ENCODE data around the gene GPR183.

The GPR183 gene

DNA sequence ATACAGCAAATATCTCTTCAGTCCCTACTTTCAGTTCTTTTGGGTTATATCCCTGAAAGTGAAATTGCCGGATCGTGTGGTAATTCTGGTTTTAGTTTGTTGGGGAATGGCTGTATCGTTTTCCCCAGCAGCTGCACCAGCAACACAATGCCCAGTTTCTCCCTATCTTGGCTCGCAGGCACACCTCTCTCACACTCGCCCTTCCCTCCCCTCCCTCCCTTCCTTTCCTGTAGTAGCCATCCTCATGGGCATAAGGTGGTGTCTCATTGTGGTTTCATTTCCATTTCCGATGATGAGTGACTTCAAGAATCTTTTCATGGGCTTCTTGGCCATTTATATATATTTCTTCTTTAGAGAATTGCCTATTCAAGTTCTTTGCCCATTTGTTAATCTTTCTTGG lies 40.4 kb downstream of the GPR183 start:
- Histone ChIP-seq H3F3A (ENCODE audit: low read depth) (no peaks in the 10 kb centered on the region), H3K4me2 (ENCODE audit: low read depth, low read length, poor library complexity, severe bottlenecking) (no peak overlapping the region), H3K79me2 (ENCODE audit: insufficient read depth, low read length) (peaks cover 53% of the 10 kb centered on the region; the same call in 1 of the 2 replicates), H3K9me2 (replicated peaks; ENCODE audit: low read depth, low read length) (no peaks in the 10 kb centered on the region), H3K9ac (ENCODE audit: low read depth, low read length, poor library complexity, severe bottlenecking) (no peak overlapping the region), H3K4me3 (ENCODE audit: low read length, poor library complexity, severe bottlenecking) (no peak overlapping the region), H3K9me3 (ENCODE audit: insufficient read depth, low read depth, low read length) (no peaks in the 10 kb centered on the region), H3K4me1 (ENCODE audit: insufficient read depth, low read length, poor library complexity, severe bottlenecking) (peaks cover 23% of the 10 kb centered on the region), H2AFZ (ENCODE audit: low read length) (no peak overlapping the region), H4K20me1 (ENCODE audit: insufficient read depth, low read length, poor library complexity, severe bottlenecking) (peaks cover 18% of the 10 kb centered on the region), H3K36me3 (ENCODE audit: insufficient read depth, low read length) (peaks cover 13% of the 10 kb centered on the region; the same call in 1 of the 2 replicates), H3K27me3 (ENCODE audit: insufficient read depth, low read length, poor library complexity, severe bottlenecking) (no peaks in the 10 kb centered on the region)
- TF ChIP-seq CTCF (conservative IDR thresholded peaks at IDR 0.05; ENCODE audit: low read length) (no peak), EZH2phosphoT487 (IDR thresholded peaks at IDR 0.05; ENCODE audit: borderline replicate concordance) (no peak)

GRCh38 chr13:99265821-99266426 lies 41.3 kb downstream of the GPR183 start:
- H3K36me3 ChIP-seq (ENCODE audit: insufficient read depth, low read length), result peaks cover 19% of the 10 kb centered on the region; the same call in 1 of the 2 replicates
- H3F3A ChIP-seq (ENCODE audit: low read depth), result no peaks in the 10 kb centered on the region
- H3K9me3 ChIP-seq (ENCODE audit: insufficient read depth, low read depth, low read length), result no peaks in the 10 kb centered on the region
- no peak overlapping the region for H3K4me2 ChIP-seq (ENCODE audit: low read depth, low read length, poor library complexity, severe bottlenecking)
- H3K4me1 ChIP-seq (ENCODE audit: insufficient read depth, low read length, poor library complexity, severe bottlenecking), result peaks cover 29% of the 10 kb centered on the region
- H3K4me3 ChIP-seq (ENCODE audit: low read length, poor library complexity, severe bottlenecking), result no peak overlapping the region
- H3K9ac ChIP-seq (ENCODE audit: low read depth, low read length, poor library complexity, severe bottlenecking), result no peak overlapping the region
- H3K9me2 ChIP-seq (replicated peaks; ENCODE audit: low read depth, low read length), result no peaks in the 10 kb centered on the region
- H4K20me1 ChIP-seq (ENCODE audit: insufficient read depth, low read length, poor library complexity, severe bottlenecking), result peaks cover 18% of the 10 kb centered on the region
- peaks cover 53% of the 10 kb centered on the region; the same call in 1 of the 2 replicates for H3K79me2 ChIP-seq (ENCODE audit: insufficient read depth, low read length)
- H2AFZ ChIP-seq (ENCODE audit: low read length), result no peak overlapping the region
- TF ChIP-seq EZH2phosphoT487 (IDR thresholded peaks at IDR 0.05; ENCODE audit: borderline replicate concordance) (no peak), CTCF (conservative IDR thresholded peaks at IDR 0.05; ENCODE audit: low read length) (peak; percentile 75)
- no peaks in the 10 kb centered on the region for H3K27me3 ChIP-seq (ENCODE audit: insufficient read depth, low read length, poor library complexity, severe bottlenecking)

GRCh38 chr13:99265162-99265800 lies 41.9 kb downstream of the GPR183 start:
- H3K9me2 ChIP-seq (replicated peaks; ENCODE audit: low read depth, low read length), result no peaks in the 10 kb centered on the region
- TF ChIP-seq EZH2phosphoT487 (IDR thresholded peaks at IDR 0.05; ENCODE audit: borderline replicate concordance) (no peak), CTCF (conservative IDR thresholded peaks at IDR 0.05; ENCODE audit: low read length) (no peak)
- H3K4me3 ChIP-seq (ENCODE audit: low read length, poor library complexity, severe bottlenecking), result no peak overlapping the region
- peaks cover 18% of the 10 kb centered on the region for H4K20me1 ChIP-seq (ENCODE audit: insufficient read depth, low read length, poor library complexity, severe bottlenecking)
- H3K9ac ChIP-seq (ENCODE audit: low read depth, low read length, poor library complexity, severe bottlenecking), result no peak overlapping the region
- H3F3A ChIP-seq (ENCODE audit: low read depth), result no peaks in the 10 kb centered on the region
- H3K4me2 ChIP-seq (ENCODE audit: low read depth, low read length, poor library complexity, severe bottlenecking), result no peak overlapping the region
- peaks cover 51% of the 10 kb centered on the region; the same call in 1 of the 2 replicates for H3K79me2 ChIP-seq (ENCODE audit: insufficient read depth, low read length)
- no peak overlapping the region for H2AFZ ChIP-seq (ENCODE audit: low read length)
- H3K36me3 ChIP-seq (ENCODE audit: insufficient read depth, low read length), result peaks cover 23% of the 10 kb centered on the region; the same call in 1 of the 2 replicates
- no peaks in the 10 kb centered on the region for H3K9me3 ChIP-seq (ENCODE audit: insufficient read depth, low read depth, low read length)
- H3K4me1 ChIP-seq (ENCODE audit: insufficient read depth, low read length, poor library complexity, severe bottlenecking), result peaks cover 35% of the 10 kb centered on the region
- no peaks in the 10 kb centered on the region for H3K27me3 ChIP-seq (ENCODE audit: insufficient read depth, low read length, poor library complexity, severe bottlenecking)

Data from Loucy (cell line).